Memory B cell (primary cell): ENCODE measurements around the gene TMEM39B.
"Not testable (repeated sequence)": the region's sequence is repeated elsewhere in the genome, so short reads cannot be mapped to it uniquely, and the experiment has no call there.

Experiments used
- ATAC-seq: fragments of 150-1000 bp; cut with Tn5 transposase; 2 replicates; pipeline ENCODE4 v1.10.0; 2021; ENCODE audit warnings: low read depth, mild to moderate bottlenecking, moderate library complexity
- DNase-seq, 2 donors: peaks; one replicate each; pipeline ENCODE4 v3.0.0; 2022; ENCODE audit warnings: low spot score in 2 of 2
- H3K27ac Mint-ChIP-seq: one replicate; pipeline ENCODE4 v1.8.0; 2022; ENCODE audit warnings: mild to moderate bottlenecking, moderate library complexity, mixed read lengths
- H3K27me3 Mint-ChIP-seq: one replicate; pipeline ENCODE4 v1.8.0; 2022; ENCODE audit warnings: mixed read lengths
- H3K36me3 Mint-ChIP-seq: one replicate; pipeline ENCODE4 v1.8.0; 2022; ENCODE audit warnings: mild to moderate bottlenecking, mixed read lengths
- H3K4me1 Mint-ChIP-seq: one replicate; pipeline ENCODE4 v1.8.0; 2022; ENCODE audit warnings: mixed read lengths
- H3K4me3 Mint-ChIP-seq: one replicate; pipeline ENCODE4 v1.8.0; 2022; ENCODE audit warnings: mild to moderate bottlenecking, moderate library complexity, mixed read lengths
- H3K9me3 Mint-ChIP-seq: one replicate; pipeline ENCODE4 v1.8.0; 2022; ENCODE audit warnings: mixed read lengths

The TMEM39B gene

DNA sequence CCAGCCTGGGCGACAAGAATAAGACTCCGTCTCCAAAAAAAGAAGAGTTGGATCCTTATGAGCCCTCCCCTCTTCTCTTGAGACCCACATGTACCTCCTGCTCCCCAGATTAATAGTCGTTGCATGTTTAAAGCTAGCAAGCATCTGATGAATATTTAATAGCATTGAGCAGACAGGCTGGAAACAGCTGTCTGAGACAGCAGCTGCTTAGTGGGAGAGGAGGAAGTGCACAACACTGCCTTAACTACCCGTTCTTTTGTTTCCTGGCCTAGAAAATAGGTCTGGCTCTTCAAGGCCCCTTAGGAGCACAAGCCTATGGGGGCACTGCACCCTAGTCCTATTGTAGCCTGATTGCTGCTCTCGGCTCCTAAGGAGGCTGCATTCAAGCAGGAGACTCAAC, 17.3 kb upstream of the TMEM39B start:
- H3K4me3 Mint-ChIP-seq, result no peak overlapping the region
- no peaks in the 10 kb centered on the region for H3K9me3 Mint-ChIP-seq
- H3K36me3 Mint-ChIP-seq, result peaks cover 25% of the 10 kb centered on the region
- no peak overlapping the region for H3K27ac Mint-ChIP-seq
- DNase-seq (no peak), ATAC-seq (no peak)
- no peaks in the 10 kb centered on the region for H3K27me3 Mint-ChIP-seq
- H3K4me1 Mint-ChIP-seq, result no peaks in the 10 kb centered on the region

DNA sequence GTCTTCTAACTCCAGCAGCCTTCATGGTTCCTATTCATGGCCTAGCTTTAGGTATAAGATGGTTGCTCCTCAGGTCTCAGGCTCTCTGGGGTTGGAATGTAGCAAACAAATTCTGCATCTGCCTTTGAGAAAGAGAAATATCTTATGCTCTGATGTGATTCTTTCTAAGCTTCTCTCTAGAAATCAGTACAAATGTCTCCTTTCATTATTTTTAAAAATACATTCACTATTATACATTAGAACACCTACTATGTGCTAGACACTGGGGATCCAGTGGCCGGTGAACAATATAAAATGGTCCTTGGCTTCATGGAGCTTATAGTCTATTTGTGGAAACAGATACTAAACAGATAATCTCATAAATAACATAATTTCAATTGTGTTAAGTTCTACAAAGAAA, 16.1 kb upstream of the TMEM39B start:
- Mint-ChIP-seq H3K27me3 (no peaks in the 10 kb centered on the region), H3K4me1 (no peaks in the 10 kb centered on the region), H3K9me3 (no peaks in the 10 kb centered on the region), H3K4me3 (no peak overlapping the region), H3K27ac (no peak overlapping the region), H3K36me3 (peaks cover 25% of the 10 kb centered on the region)
- DNase-seq (no peak), ATAC-seq (no peak)

DNA sequence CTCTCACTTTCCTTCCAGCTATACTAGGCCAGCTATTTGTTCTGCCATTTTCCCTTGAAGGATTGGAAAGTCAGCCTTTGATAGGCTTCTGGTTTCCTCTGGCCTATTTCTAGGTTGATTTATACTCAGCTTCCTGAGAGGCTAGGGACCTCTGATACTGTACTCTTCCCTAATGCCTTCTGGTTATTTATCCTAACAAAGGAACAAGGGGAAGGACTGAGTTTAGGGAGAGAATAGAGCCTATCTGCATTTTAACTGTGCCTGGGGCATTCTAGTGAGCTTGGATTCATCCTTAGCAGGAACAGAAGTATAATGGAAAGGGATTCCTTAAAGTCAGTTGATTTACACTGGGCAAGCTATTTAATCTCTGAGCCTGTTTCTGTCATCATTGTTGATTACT, 11.8 kb upstream of the TMEM39B start:
- ATAC-seq (no peak), DNase-seq (no peak)
- Mint-ChIP-seq H3K27me3 (no peaks in the 10 kb centered on the region), H3K27ac (peak overlapping the region; percentile 76), H3K36me3 (peaks cover 14% of the 10 kb centered on the region), H3K4me3 (no peak overlapping the region), H3K9me3 (no peaks in the 10 kb centered on the region), H3K4me1 (peaks cover 2% of the 10 kb centered on the region)

GRCh38 chr1:32062867-32063230, 9.9 kb upstream of the TMEM39B start:
- Mint-ChIP-seq H3K9me3 (no peaks in the 10 kb centered on the region), H3K4me1 (peaks cover 4% of the 10 kb centered on the region), H3K4me3 (no peak overlapping the region), H3K27ac (peak overlapping the region; percentile 13), H3K36me3 (peaks cover 12% of the 10 kb centered on the region), H3K27me3 (no peaks in the 10 kb centered on the region)
- DNase-seq, result no peak
- ATAC-seq, result no peak

DNA sequence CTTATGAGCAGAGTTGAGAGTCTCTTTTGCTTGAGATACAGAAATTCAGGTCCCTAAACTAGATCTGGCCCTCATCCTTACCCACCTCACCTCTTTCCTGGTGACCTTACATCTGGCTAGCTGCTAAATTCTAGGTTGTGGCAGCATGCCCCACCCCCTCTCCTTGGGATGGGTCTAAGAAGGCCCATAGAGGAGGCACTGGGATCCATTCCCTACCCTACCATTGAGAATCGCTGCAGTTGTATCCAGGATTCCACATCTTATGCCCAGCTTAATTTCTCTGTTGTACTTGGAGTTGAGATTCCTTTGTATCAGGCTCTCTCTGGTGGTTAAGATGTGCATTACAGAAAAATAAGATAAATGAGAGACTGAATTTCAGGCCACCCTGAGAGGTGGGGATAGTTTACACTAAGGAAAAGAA, 9.5 kb upstream of the TMEM39B start:
- ATAC-seq (peak; percentile 42), DNase-seq (no peak)
- H3K27ac Mint-ChIP-seq, result no peak overlapping the region
- no peak overlapping the region for H3K4me3 Mint-ChIP-seq
- H3K9me3 Mint-ChIP-seq, result no peaks in the 10 kb centered on the region
- H3K27me3 Mint-ChIP-seq, result no peaks in the 10 kb centered on the region
- peaks cover 4% of the 10 kb centered on the region for H3K4me1 Mint-ChIP-seq
- peaks cover 11% of the 10 kb centered on the region for H3K36me3 Mint-ChIP-seq

GRCh38 chr1:32065613-32066488, 6.9 kb upstream of the TMEM39B start:
- not testable (repeated sequence) for H3K4me3 Mint-ChIP-seq, DNase-seq, H3K4me1 Mint-ChIP-seq, ATAC-seq, H3K27me3 Mint-ChIP-seq, H3K36me3 Mint-ChIP-seq, H3K9me3 Mint-ChIP-seq, H3K27ac Mint-ChIP-seq

DNA sequence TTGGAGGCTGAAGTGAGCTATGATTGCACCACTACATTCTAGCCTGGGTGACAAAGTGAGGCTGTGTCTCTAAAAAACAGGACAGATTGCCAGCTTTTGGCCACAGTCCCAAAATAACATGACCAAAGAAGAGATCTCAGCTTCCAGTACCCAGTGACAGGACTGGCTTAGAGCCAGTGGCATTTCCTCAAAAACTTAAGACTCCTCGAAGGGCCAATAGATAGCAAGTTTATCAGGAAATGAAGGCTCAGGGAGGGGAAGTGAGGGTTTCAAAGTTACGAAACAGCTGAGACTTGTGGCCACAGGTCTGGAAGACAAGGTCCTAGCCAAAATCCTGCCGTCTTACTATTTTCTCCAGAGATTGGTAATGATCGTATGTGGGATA, 6.3 kb upstream of the TMEM39B start:
- no peak for DNase-seq
- no peak overlapping the region for H3K27ac Mint-ChIP-seq
- H3K4me1 Mint-ChIP-seq, result peaks cover 7% of the 10 kb centered on the region
- peaks cover 2% of the 10 kb centered on the region for H3K27me3 Mint-ChIP-seq
- H3K9me3 Mint-ChIP-seq, result no peaks in the 10 kb centered on the region
- no peak overlapping the region for H3K4me3 Mint-ChIP-seq
- H3K36me3 Mint-ChIP-seq, result peaks cover 2% of the 10 kb centered on the region
- ATAC-seq, result peak; percentile 72

DNA sequence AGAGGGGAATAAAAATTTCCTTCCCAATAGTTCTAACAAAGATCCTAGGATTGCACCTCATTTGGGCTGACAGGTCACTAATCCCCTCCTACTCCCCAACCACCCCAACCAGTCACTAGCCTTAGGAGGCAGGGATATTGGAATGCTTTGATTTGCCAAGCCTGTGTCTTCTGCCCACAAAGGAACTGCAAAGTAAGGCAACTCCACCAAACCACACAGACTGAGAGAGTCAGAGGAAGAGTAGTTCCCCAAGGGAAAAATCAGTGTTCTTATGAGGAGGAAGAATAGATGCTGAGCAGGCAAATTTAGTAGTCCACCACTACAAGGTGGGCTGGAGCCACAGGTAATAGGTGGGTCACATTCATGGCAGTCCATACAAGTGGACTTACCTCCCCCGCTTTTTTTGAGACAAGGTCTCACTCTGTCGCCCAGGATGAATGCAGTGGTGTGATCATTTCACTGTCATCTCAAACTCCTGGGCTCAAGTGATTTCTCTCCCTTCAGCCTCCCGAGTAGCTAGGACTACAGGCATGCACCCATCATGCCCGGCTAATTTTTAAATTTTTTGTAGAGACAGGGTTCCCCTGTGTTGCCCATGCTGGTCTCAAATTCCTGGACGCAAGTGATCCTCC, 3.7 kb upstream of the TMEM39B start:
- no peaks in the 10 kb centered on the region for H3K9me3 Mint-ChIP-seq
- H3K4me1 Mint-ChIP-seq, result peaks cover 19% of the 10 kb centered on the region
- peaks cover 2% of the 10 kb centered on the region for H3K27me3 Mint-ChIP-seq
- no peak overlapping the region for H3K27ac Mint-ChIP-seq
- no peaks in the 10 kb centered on the region for H3K36me3 Mint-ChIP-seq
- ATAC-seq (no peak), DNase-seq (no peak)
- no peak overlapping the region for H3K4me3 Mint-ChIP-seq

- no peaks in the 10 kb centered on the region for H3K36me3 Mint-ChIP-seq
- H3K27ac Mint-ChIP-seq, result peak overlapping the region; percentile 80
- ATAC-seq (no peak), DNase-seq (no peak)
- peaks cover 2% of the 10 kb centered on the region for H3K27me3 Mint-ChIP-seq
- H3K4me3 Mint-ChIP-seq, result peak overlapping the region; percentile 90
- H3K9me3 Mint-ChIP-seq, result no peaks in the 10 kb centered on the region
- H3K4me1 Mint-ChIP-seq, result peaks cover 23% of the 10 kb centered on the region
Observed at GRCh38 chr1:32071758-32072621, 749 bp upstream of the TMEM39B start.

DNA sequence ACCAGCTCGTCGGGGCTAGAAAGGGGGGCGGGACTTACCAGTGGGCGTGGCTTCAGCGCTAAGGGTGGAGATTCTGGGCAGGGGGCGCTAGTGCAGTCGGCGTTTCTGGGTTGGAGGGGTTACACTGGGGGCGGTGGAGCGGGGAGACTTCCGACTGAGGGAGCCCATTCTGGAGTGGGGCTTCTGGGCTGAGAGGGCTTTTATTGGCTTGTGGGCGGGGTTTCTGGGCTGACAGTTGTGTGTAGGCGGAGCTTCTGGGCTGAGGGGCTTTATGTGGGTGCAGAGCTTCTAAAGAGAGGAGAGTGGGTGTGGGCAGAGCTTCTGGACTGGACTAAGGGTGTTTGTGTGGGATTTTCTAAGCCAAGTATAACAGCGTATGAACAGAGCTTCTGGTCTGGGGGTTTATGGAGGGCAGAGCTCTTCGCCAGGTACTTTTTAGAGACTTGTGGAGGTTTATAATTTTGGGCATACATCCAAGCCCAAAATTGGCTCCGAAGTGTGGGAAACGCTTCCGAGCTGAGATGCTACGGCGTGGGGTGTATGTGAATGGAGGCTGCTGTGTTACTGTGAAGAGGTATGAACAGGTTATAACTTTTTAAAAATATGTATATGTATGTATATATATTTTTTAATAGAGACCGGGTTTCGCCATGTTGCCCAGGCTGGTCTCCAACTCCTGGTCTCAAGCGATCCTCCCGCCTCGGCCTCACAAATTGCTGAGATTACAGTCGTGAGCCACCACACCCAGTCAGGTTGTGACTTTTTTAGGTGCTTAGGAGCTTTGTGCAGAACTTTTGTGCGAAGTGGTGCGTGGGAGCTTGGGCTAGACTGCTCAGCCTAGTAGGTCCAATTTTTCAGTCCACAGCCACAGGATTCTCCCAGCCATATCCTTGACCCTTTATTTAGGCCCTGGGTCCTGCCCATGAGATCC, 825 bp downstream of the TMEM39B start:
- peak; percentile 29 for ATAC-seq

GRCh38 chr1:32074841-32075240, 2.1 kb downstream of the TMEM39B start:
- Mint-ChIP-seq H3K4me3 (no peak overlapping the region), H3K27ac (peak overlapping the region; percentile 10), H3K9me3 (no peaks in the 10 kb centered on the region), H3K36me3 (peaks cover 9% of the 10 kb centered on the region), H3K4me1 (peaks cover 26% of the 10 kb centered on the region), H3K27me3 (no peaks in the 10 kb centered on the region)
- DNase-seq (no peak), ATAC-seq (no peak)

More for the DNA sequence above, 825 bp downstream of the TMEM39B start:
- Mint-ChIP-seq H3K4me1 (peaks cover 28% of the 10 kb centered on the region), H3K4me3 (peak overlapping the region; percentile 90), H3K36me3 (peaks cover 7% of the 10 kb centered on the region), H3K27ac (peak overlapping the region; percentile 80), H3K9me3 (no peaks in the 10 kb centered on the region), H3K27me3 (peaks cover 2% of the 10 kb centered on the region)
- DNase-seq, result no peak

- H3K27me3 Mint-ChIP-seq, result no peaks in the 10 kb centered on the region
- peak overlapping the region; percentile 1 for H3K27ac Mint-ChIP-seq
- H3K4me1 Mint-ChIP-seq, result peaks cover 24% of the 10 kb centered on the region
- ATAC-seq (no peak), DNase-seq (no peak)
- peaks cover 14% of the 10 kb centered on the region for H3K36me3 Mint-ChIP-seq
- no peak overlapping the region for H3K4me3 Mint-ChIP-seq
- H3K9me3 Mint-ChIP-seq, result no peaks in the 10 kb centered on the region
Observed at GRCh38 chr1:32077451-32077850, 4.7 kb downstream of the TMEM39B start.

- no peaks in the 10 kb centered on the region for H3K9me3 Mint-ChIP-seq
- DNase-seq (no peak), ATAC-seq (no peak)
- peaks cover 14% of the 10 kb centered on the region for H3K4me1 Mint-ChIP-seq
- H3K36me3 Mint-ChIP-seq, result peaks cover 24% of the 10 kb centered on the region
- H3K27me3 Mint-ChIP-seq, result no peaks in the 10 kb centered on the region
- no peak overlapping the region for H3K4me3 Mint-ChIP-seq
- H3K27ac Mint-ChIP-seq, result peak overlapping the region; percentile 56
Observed at GRCh38 chr1:32082022-32082421, 9.3 kb downstream of the TMEM39B start.
